ENCODE measurements around the gene ABL2. TPM values are rescaled to one million over a fixed set of nuclear protein-coding genes. Genes with fewer than 3 reads are reported as not detected.
"Not testable (repeated sequence)": the region's sequence is repeated elsewhere in the genome, so short reads cannot be mapped to it uniquely, and the experiment has no call there.

The ABL2 gene
- total RNA-seq, 1 donor from 2014 or later, result 6.7 TPM

- intact Hi-C loops (cut with micrococcal nuclease), result no loop called here
These were observed 11.5 kb downstream of the ABL2 start for GRCh38 chr1:179217943-179218507.

GRCh38 chr1:179213317-179213716 lies 16.2 kb downstream of the ABL2 start:
- intact Hi-C loops (cut with micrococcal nuclease), result not testable (repeated sequence)

- intact Hi-C loops (cut with micrococcal nuclease), result no loop called here
These were observed 20.6 kb downstream of the ABL2 start for GRCh38 chr1:179208681-179209477.

- intact Hi-C loops (cut with micrococcal nuclease), result no loop called here
These were observed 22.7 kb downstream of the ABL2 start for GRCh38 chr1:179206812-179207211.

- intact Hi-C loops (cut with micrococcal nuclease), result no loop called here
These were observed 24.2 kb downstream of the ABL2 start for GRCh38 chr1:179205284-179205683.

GRCh38 chr1:179202161-179202560 lies 27.3 kb downstream of the ABL2 start:
- intact Hi-C loops (cut with micrococcal nuclease), result no loop called here

- intact Hi-C loops (cut with micrococcal nuclease), result no loop called here
These were observed 28.9 kb downstream of the ABL2 start for GRCh38 chr1:179200586-179200985.

- intact Hi-C loops (cut with micrococcal nuclease), result no loop called here
These were observed 31.7 kb downstream of the ABL2 start for GRCh38 chr1:179197690-179198297.

GRCh38 chr1:179195857-179196256 lies 33.6 kb downstream of the ABL2 start:
- intact Hi-C loops (cut with micrococcal nuclease), result loop anchor here (2.0 kb wide), 2 partner anchors 117 to 173 kb away; no protein-coding TSS in a partner anchor

- intact Hi-C loops (cut with micrococcal nuclease), result loop anchor here (2.0 kb wide), 2 partner anchors 117 to 173 kb away; no protein-coding TSS in a partner anchor
These were observed 34.1 kb downstream of the ABL2 start for GRCh38 chr1:179195376-179195775.

GRCh38 chr1:179194068-179194537 lies 35.4 kb downstream of the ABL2 start:
- intact Hi-C loops (cut with micrococcal nuclease), result loop anchor here (2.0 kb wide), 2 partner anchors 115 to 175 kb away; no protein-coding TSS in a partner anchor

GRCh38 chr1:179190861-179191260 lies 38.6 kb downstream of the ABL2 start:
- intact Hi-C loops (cut with micrococcal nuclease), result no loop called here

- intact Hi-C loops (cut with micrococcal nuclease), result no loop called here
These were observed 41.6 kb downstream of the ABL2 start for GRCh38 chr1:179187735-179188471.

- intact Hi-C loops (cut with micrococcal nuclease), result no loop called here
These were observed 42.4 kb downstream of the ABL2 start for GRCh38 chr1:179187043-179187442.

- intact Hi-C loops (cut with micrococcal nuclease), result no loop called here
These were observed 45.1 kb downstream of the ABL2 start for GRCh38 chr1:179184403-179184802.

GRCh38 chr1:179183857-179184256 lies 45.6 kb downstream of the ABL2 start:
- intact Hi-C loops (cut with micrococcal nuclease), result no loop called here

- intact Hi-C loops (cut with micrococcal nuclease), result no loop called here
These were observed 50.5 kb downstream of the ABL2 start for GRCh38 chr1:179178950-179179349.

GRCh38 chr1:179178183-179178582 lies 51.3 kb downstream of the ABL2 start:
- intact Hi-C loops (cut with micrococcal nuclease), result no loop called here

- intact Hi-C loops (cut with micrococcal nuclease), result no loop called here
These were observed 51.9 kb downstream of the ABL2 start for GRCh38 chr1:179177615-179178014.

GRCh38 chr1:179177182-179177581 lies 52.3 kb downstream of the ABL2 start:
- intact Hi-C loops (cut with micrococcal nuclease), result no loop called here

- intact Hi-C loops (cut with micrococcal nuclease), result no loop called here
These were observed 54.3 kb downstream of the ABL2 start for GRCh38 chr1:179175011-179175841.

Measured in T-helper 2 cell treated with Interferon-gamma antibody and Interleukin-4, amounts not matched to agents 100 ng/mL and 5 ng/mL, for 36 hours (primary cell).